T-cell (primary cell): ENCODE results near the gene SEZ6. TPM values are rescaled to one million over a fixed set of nuclear protein-coding genes. Genes with fewer than 3 reads are reported as not detected.
"Not testable (repeated sequence)": the region's sequence is repeated elsewhere in the genome, so short reads cannot be mapped to it uniquely, and the experiment has no call there.

Source experiments
- ATAC-seq, 4 experiments: fragments of 200-7000 bp in 3 of 4; fragments of 150-1000 bp in 1 of 4; cut with Tn5 transposase; replicated peaks in 1 of 4; 1 replicate in 3 of 4; 2 replicates in 1 of 4; pipeline ENCODE4 v1.10.0; 2021; ENCODE audit warnings: moderate library complexity in 3 of 4, mild to moderate bottlenecking in 2 of 4, moderate number of reproducible peaks in 1 of 4
- CTCF ChIA-PET, 2 donors: fragments of 300-600 bp; sonication (Branson Sonifier 250); formaldehyde crosslinking; loops; one replicate each; lab custom pipeline; 2022; ENCODE audit warnings: antibody characterized with exemption in 2 of 2; lab: Charles Lee
- POLR2A ChIA-PET, 2 donors: fragments of 300-600 bp; sonication (Branson Sonifier 250); formaldehyde crosslinking; loops; one replicate each; lab custom pipeline; 2022; ENCODE audit warnings: antibody characterized with exemption in 2 of 2; lab: Charles Lee
- DNase-seq, 35 experiments: peaks; one replicate each; pipeline versions ENCODE4 v3.0.0 to v3.0.0-alpha.2; 2013 to 2023
- H3K27ac ChIP-seq: one replicate; pipeline ENCODE4 v1.5.1; 2013; ENCODE audit warnings: low read length
- H3K27me3 ChIP-seq, 2 experiments: replicated peaks in 1 of 2; 1 replicate in 1 of 2; 2 replicates in 1 of 2; pipeline versions ENCODE4 v1.6.1 to v1.7.0; 2013; ENCODE audit warnings: low read length in 1 of 2, mixed read lengths in 1 of 2; ENCODE audit not compliant: control insufficient read depth in 2 of 2, insufficient read depth in 2 of 2; ENCODE audit errors: extremely low read depth in 1 of 2
- H3K36me3 ChIP-seq, 2 donors: 1 replicate in 1 of 2; 2 replicates in 1 of 2; pipeline versions ENCODE4 v1.6.1 to v1.7.0; 2013; ENCODE audit warnings: low read length in 1 of 2; ENCODE audit not compliant: control insufficient read depth in 2 of 2, insufficient read depth in 1 of 2; ENCODE audit errors: extremely low read depth in 1 of 2
- H3K4me1 ChIP-seq, 2 experiments: 1 replicate in 1 of 2; 2 replicates in 1 of 2; pipeline versions ENCODE4 v1.6.1 to v1.7.0; 2013; ENCODE audit warnings: low read length in 2 of 2, mixed read lengths in 1 of 2; ENCODE audit not compliant: insufficient read depth in 2 of 2, control insufficient read depth in 1 of 2; ENCODE audit errors: extremely low read depth in 1 of 2
- H3K4me3 ChIP-seq, 2 donors: 1 replicate in 1 of 2; 2 replicates in 1 of 2; pipeline versions ENCODE4 v1.5.1 to v1.7.0; 2013; ENCODE audit warnings: mild to moderate bottlenecking in 2 of 2, low read length in 1 of 2, moderate library complexity in 1 of 2; ENCODE audit not compliant: control insufficient read depth in 1 of 2; ENCODE audit errors: extremely low read depth in 1 of 2
- H3K9me3 ChIP-seq: 2 replicates; pipeline ENCODE4 v1.7.0; 2013
- H3K27ac Mint-ChIP-seq, 2 donors: one replicate each; pipeline ENCODE4 v1.8.0; 2020 to 2021; ENCODE audit warnings: mild to moderate bottlenecking in 2 of 2, mixed read lengths in 2 of 2
- H3K27me3 Mint-ChIP-seq, 2 donors: one replicate each; pipeline ENCODE4 v1.8.0; 2021 to 2022; ENCODE audit warnings: mixed read lengths in 2 of 2
- H3K36me3 Mint-ChIP-seq: one replicate; pipeline ENCODE4 v1.8.0; 2021; ENCODE audit warnings: mixed read lengths
- H3K4me1 Mint-ChIP-seq, 3 donors: one replicate each; pipeline ENCODE4 v1.8.0; 2020 to 2022; ENCODE audit warnings: mixed read lengths in 3 of 3, mild to moderate bottlenecking in 1 of 3
- H3K4me3 Mint-ChIP-seq, 3 donors: one replicate each; pipeline ENCODE4 v1.8.0; 2020 to 2022; ENCODE audit warnings: mild to moderate bottlenecking in 3 of 3, mixed read lengths in 3 of 3, moderate library complexity in 3 of 3
- H3K9me3 Mint-ChIP-seq, 3 donors: one replicate each; pipeline ENCODE4 v1.8.0; 2020 to 2022; ENCODE audit warnings: mixed read lengths in 3 of 3
- WGBS: methylation state at CpG from one replicate; pipeline ENCODE4 v1.1.5; 2013; ENCODE audit warnings: missing lambda C conversion rate; ENCODE audit not compliant: insufficient coverage; 5-methylcytosine and 5-hydroxymethylcytosine counted together
- total RNA-seq, 35 experiments: library from RNA in 6 of 35; stranded (reverse) in 6 of 35; fragments of 120-200 nt in 1 of 35; gene quantifications; one replicate each; pipeline versions ENCODE4 v1.2.1 to v1.2.4 and lab custom pipeline; 2013 to 2026

Gene SEZ6
- total RNA-seq, 5 donors from 2014 or later (not counting 1 experiment from before 2014, with no cell fraction given) = 0.49 to 1.6 TPM; not detected in 3

- peaks cover 0 to 37% of the 10 kb centered on the region in 2 donors for H3K36me3 ChIP-seq
These were observed 65.7 kb downstream of the SEZ6 start for GRCh38 chr17:28940142-28940541.

DNA sequence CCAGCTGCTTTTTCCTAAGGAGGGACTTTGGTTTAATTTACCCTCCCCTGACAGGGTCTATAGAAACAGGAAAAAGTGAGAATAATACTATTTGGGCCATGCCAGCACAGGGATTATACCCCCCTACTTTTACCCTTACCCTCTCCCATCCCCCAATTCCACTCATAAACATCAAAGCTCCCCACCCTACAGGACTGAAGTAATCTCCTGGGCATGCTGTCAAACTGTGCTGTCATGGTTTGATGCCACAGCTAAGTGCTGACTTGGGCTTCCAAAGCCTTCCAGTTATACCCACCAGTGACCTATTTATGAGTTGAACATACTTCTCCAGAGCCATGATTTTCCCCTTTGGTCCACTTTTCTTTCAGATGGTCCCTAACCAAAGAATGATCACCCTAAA lies 67.3 kb downstream of the SEZ6 start:
- Mint-ChIP-seq H3K27ac (peak overlapping the region; percentile 64 to 83), H3K27me3 (no peaks in the 10 kb centered on the region), H3K4me3 (no peak overlapping the region), H3K9me3 (no peaks in the 10 kb centered on the region), H3K4me1 (peaks cover 82 to 90% (median 85%) of the 10 kb centered on the region in 3 donors), H3K36me3 (peaks cover 24% of the 10 kb centered on the region)
- Histone ChIP-seq H3K27me3 (no peaks in the 10 kb centered on the region), H3K9me3 (no peaks in the 10 kb centered on the region), H3K4me1 (peaks cover 18 to 37% of the 10 kb centered on the region in 2 experiments), H3K4me3 (no peak overlapping the region), H3K27ac (no peak overlapping the region), H3K36me3 (peaks cover 0 to 32% of the 10 kb centered on the region in 2 donors)
- DNase-seq (no peak), ATAC-seq (no peak)
- ChIA-PET CTCF (interaction anchor here in 1 of 2 donors (1.1 to 1.5 kb wide), 2 partner anchors 11 to 13 kb away, joined by 3 read pairs; no protein-coding TSS in a partner anchor), POLR2A (interaction anchor here in 1 of 2 donors (0.6 to 0.7 kb wide), 2 partner anchors 11 to 283 kb away, joined by 3 read pairs; no protein-coding TSS in a partner anchor)

More at GRCh38 chr17:28940142-28940541, 65.7 kb downstream of the SEZ6 start:
- Mint-ChIP-seq H3K27me3 (no peaks in the 10 kb centered on the region), H3K36me3 (peaks cover 28% of the 10 kb centered on the region), H3K9me3 (no peaks in the 10 kb centered on the region), H3K27ac (peak overlapping the region; percentile 64 to 65), H3K4me1 (peaks cover 85 to 94% (median 88%) of the 10 kb centered on the region in 3 donors), H3K4me3 (peak overlapping the region; percentile 7 to 38 (median 22))
- H3K4me1 ChIP-seq = peaks cover 21 to 45% of the 10 kb centered on the region in 2 experiments
- H3K27me3 ChIP-seq = no peaks in the 10 kb centered on the region
- H3K27ac ChIP-seq = no peak overlapping the region
- no peak overlapping the region for H3K4me3 ChIP-seq
- DNase-seq (no peak), ATAC-seq (peak; percentile 45 to 71 (median 64))
- CTCF ChIA-PET = interaction anchor here in 1 of 2 donors (1.1 kb wide), 1 partner anchor 36 kb away, joined by 4 read pairs; no protein-coding TSS in a partner anchor
- no peaks in the 10 kb centered on the region for H3K9me3 ChIP-seq
- POLR2A ChIA-PET = interaction anchor here in 1 of 2 donors (1.1 kb wide), 1 partner anchor 9 kb away, joined by 3 read pairs; no protein-coding TSS in a partner anchor
- WGBS = no CpG with 5 or more reads among the region's 3 CpGs

DNA sequence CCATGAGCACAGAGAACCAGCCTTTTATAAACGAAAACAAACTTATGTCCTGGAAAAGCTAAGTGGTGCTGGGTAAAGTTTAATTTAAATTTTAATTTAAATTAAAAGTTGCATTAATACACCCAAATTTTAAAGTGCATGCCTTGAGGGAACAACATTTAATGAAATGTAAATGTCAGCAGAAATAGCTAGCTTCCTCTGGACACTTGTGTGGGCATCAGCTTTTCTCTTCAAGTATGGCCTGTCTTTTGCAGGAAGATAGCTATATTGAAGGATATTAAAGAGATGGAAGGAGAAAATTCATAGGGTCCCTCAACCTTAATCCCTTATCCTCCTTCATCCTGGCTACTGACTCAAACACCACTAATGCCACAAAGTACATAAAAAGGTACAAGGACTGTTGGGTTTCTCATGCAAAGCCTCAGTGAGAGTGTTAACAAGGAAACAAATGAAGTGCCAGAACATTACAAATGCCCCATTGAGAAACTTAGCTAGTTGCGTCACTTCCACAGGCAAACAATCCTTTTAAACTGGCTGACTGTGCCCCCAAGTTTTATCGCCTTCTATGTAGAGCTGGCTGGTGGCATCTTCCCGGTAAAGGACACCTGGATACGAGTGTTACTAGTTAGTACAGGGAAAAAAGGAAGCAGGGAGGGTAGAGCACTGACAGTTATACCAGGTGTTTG lies 68.6 kb downstream of the SEZ6 start:
- Mint-ChIP-seq H3K4me3 (no peak overlapping the region), H3K27ac (peak overlapping the region in 1 of 2 donors; percentile 81), H3K27me3 (no peaks in the 10 kb centered on the region), H3K9me3 (no peaks in the 10 kb centered on the region), H3K4me1 (peaks cover 75 to 92% (median 88%) of the 10 kb centered on the region in 3 donors), H3K36me3 (peaks cover 18% of the 10 kb centered on the region)
- Histone ChIP-seq H3K27ac (no peak overlapping the region), H3K36me3 (peaks cover 0 to 36% of the 10 kb centered on the region in 2 donors), H3K27me3 (no peaks in the 10 kb centered on the region), H3K9me3 (no peaks in the 10 kb centered on the region), H3K4me1 (peaks cover 18 to 35% of the 10 kb centered on the region in 2 experiments), H3K4me3 (no peak overlapping the region)
- WGBS = 91% methylated on average over 4 of the region's 5 CpGs
- CTCF ChIA-PET = interaction anchor here (1.0 to 2.1 kb wide), 6 partner anchors 8 to 210 kb away, joined by 3 to 6 read pairs (median 4); no protein-coding TSS in a partner anchor
- POLR2A ChIA-PET = interaction anchor here in 1 of 2 donors (0.7 kb wide), 1 partner anchor 30 kb away, joined by 3 read pairs; no protein-coding TSS in a partner anchor
- DNase-seq = no peak
- ATAC-seq = no peak

GRCh38 chr17:28935744-28936460 lies 69.9 kb downstream of the SEZ6 start:
- H3K4me1 Mint-ChIP-seq = peaks cover 62 to 88% (median 85%) of the 10 kb centered on the region in 3 donors
- peaks cover 16 to 40% of the 10 kb centered on the region in 2 experiments for H3K4me1 ChIP-seq

GRCh38 chr17:28934508-28934907 lies 71.3 kb downstream of the SEZ6 start:
- not testable (repeated sequence) for H3K9me3 ChIP-seq, ATAC-seq, H3K9me3 Mint-ChIP-seq, DNase-seq, H3K27me3 ChIP-seq, H3K27me3 Mint-ChIP-seq, H3K27ac Mint-ChIP-seq, H3K4me3 ChIP-seq, H3K4me3 Mint-ChIP-seq, H3K27ac ChIP-seq
- CTCF ChIA-PET = interaction anchor here in 1 of 2 donors (0.7 kb wide), 1 partner anchor 479 kb away, joined by 3 read pairs; no protein-coding TSS in a partner anchor
- Histone ChIP-seq H3K4me1 (peaks cover 4 to 33% of the 10 kb centered on the region in 2 experiments), H3K36me3 (peaks cover 0 to 34% of the 10 kb centered on the region in 2 donors)
- peaks cover 23% of the 10 kb centered on the region for H3K36me3 Mint-ChIP-seq
- H3K4me1 Mint-ChIP-seq = peaks cover 61 to 88% (median 85%) of the 10 kb centered on the region in 3 donors
- 100% methylated on average over 8 of the region's 8 CpGs for WGBS
- POLR2A ChIA-PET = interaction anchor here in 1 of 2 donors (0.6 kb wide), 2 partner anchors 9 to 316 kb away, joined by 3 to 4 read pairs; no protein-coding TSS in a partner anchor

More at GRCh38 chr17:28935744-28936460, 69.9 kb downstream of the SEZ6 start:
- H3K27me3 Mint-ChIP-seq = no peaks in the 10 kb centered on the region
- H3K36me3 Mint-ChIP-seq = peaks cover 14% of the 10 kb centered on the region
- Histone ChIP-seq H3K36me3 (peaks cover 0 to 37% of the 10 kb centered on the region in 2 donors), H3K27ac (no peak overlapping the region), H3K27me3 (no peaks in the 10 kb centered on the region), H3K4me3 (no peak overlapping the region), H3K9me3 (no peaks in the 10 kb centered on the region)
- CTCF ChIA-PET = interaction anchor here in 1 of 2 donors (0.7 to 2.1 kb wide), 3 partner anchors 9 to 42 kb away, joined by 3 to 6 read pairs (median 5); no protein-coding TSS in a partner anchor
- no peaks in the 10 kb centered on the region for H3K9me3 Mint-ChIP-seq
- no peak overlapping the region for H3K4me3 Mint-ChIP-seq
- no CpG with 5 or more reads among the region's 8 CpGs for WGBS
- DNase-seq (no peak), ATAC-seq (no peak)
- POLR2A ChIA-PET = interaction anchor here in 1 of 2 donors (0.6 kb wide), 1 partner anchor 1081 kb away, joined by 6 read pairs; no protein-coding TSS in a partner anchor
- peak overlapping the region; percentile 75 to 81 for H3K27ac Mint-ChIP-seq
